Dermis microvascular lymphatic vessel endothelial cell (primary cell): ENCODE data around the gene OR4D9. TPM values are rescaled to one million over a fixed set of nuclear protein-coding genes. Genes with fewer than 3 reads are reported as not detected.

Experiments used
- DNase-seq, 2 donors: peaks; one replicate each; pipeline versions ENCODE4 v3.0.0 to v3.0.0-alpha.2; 2010; ENCODE audit warnings: low read depth in 2 of 2
- total RNA-seq: library from RNA; depleted of rRNA; stranded (reverse); fragments of >200 nt; gene quantifications from 2 replicates; pipeline ENCODE4 v1.2.1, GENCODE V29; 2014

Gene OR4D9
- total RNA-seq, 1 donor from 2014 or later: not detected

DNA sequence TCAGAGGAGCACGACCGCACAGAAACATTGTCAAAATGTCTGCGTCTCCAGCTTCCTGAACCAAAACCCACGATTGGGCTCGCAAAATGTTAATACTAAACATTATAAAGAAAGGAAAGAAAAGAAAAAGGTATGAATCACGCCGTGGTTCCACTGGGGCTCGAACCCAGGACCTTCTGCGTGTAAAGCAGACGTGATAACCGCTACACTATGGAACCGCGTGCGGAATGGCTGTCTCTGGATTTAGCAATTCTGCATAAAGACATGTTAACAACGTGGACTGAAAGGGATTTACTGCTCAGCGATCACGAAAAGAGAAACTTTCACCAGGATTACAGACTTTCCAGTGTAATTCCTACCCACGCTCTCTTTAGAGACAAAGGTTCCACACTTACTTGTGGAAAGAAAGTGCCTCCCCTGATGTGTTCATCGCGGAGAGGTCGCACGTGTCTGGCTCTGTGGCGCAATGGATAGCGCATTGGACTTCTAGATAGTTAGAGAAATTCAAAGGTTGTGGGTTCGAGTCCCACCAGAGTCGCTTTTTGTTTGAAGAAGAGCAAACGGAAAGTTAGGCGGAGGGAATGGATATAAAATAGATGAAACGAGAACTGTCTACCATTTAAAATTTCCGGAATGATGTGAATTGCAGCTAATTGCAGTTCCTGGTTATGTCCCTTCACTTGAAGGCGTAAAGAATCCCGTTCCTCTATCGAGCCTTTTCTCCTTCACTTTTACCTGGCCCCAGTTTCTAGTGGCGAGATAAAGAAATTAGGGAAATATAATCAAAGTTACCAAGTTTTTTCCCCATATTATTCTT lies 39.7 kb downstream of the OR4D9 start:
- peak; percentile 87 to 90 for DNase-seq

GRCh38 chr11:59551659-59552521 lies 40.6 kb downstream of the OR4D9 start:
- peak in 1 of 2 donors; percentile 72 for DNase-seq

GRCh38 chr11:59552844-59553243 lies 41.5 kb downstream of the OR4D9 start:
- no peak for DNase-seq

GRCh38 chr11:59553323-59553722 lies 42.0 kb downstream of the OR4D9 start:
- DNase-seq: no peak

GRCh38 chr11:59555601-59556114 lies 44.3 kb downstream of the OR4D9 start:
- DNase-seq: no peak

- DNase-seq: peak in 1 of 2 donors; percentile 71
Observed at GRCh38 chr11:59556115-59556916, 45.0 kb downstream of the OR4D9 start.

DNA sequence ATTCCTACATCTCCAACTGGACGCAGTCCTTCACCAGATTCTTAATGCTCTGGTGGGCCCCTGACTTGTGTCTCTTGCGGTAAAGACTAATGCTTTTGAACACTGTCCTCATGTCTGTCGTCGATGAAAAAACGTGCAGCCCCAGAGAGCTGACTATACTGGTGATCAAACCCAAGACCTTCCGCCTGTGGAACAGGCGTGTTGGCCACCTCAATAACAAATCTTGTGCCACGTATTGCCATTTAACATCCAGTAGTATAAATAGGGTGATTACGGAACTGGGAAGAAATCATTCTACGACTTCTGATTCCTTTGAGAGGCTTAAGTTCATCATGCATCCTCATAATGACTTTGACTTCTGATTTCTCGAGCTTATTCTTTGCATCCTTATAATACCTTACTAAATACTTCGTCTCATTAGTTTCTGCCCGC lies 45.6 kb downstream of the OR4D9 start:
- peak in 1 of 2 donors; percentile 52 for DNase-seq

DNA sequence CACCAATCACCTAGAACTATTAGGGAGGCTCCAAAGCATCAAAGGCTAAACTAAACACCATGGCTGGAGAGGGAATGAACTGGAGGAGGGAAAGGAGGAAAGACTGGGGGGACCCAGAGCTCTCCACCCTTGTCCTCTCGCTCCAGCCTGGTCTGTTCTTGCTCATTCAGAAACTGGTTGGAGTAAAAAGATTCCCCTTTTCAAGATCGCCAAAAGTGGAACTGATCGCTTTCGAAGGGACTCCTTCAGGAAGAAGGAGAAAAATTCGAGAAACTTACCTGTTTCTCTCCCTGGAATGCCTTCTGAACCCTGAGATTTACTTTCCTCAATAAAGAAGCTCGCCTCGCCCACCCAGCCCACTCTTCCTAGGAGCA lies 46.9 kb downstream of the OR4D9 start:
- DNase-seq: no peak

DNA sequence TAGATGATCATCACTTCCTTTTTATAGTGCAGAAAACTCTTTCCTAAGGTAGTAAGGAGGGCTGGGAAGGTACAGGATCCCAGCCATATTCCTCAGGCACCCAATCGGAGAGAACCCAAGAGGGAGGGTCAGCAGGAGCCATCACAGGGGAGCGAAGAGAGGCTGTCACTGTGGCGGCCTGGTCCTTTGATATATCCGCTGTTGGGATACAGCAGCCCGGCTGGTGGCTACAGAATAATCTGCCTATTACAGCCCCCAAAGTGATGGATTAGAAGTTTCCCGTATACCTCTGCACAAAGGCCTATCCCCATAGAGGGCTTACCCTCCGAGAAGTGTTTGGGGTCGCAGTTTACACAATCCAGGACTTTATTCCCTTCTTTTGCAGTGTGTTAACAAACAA lies 48.5 kb downstream of the OR4D9 start:
- no peak for DNase-seq

- peak in 1 of 2 donors; percentile 81 for DNase-seq
Observed at GRCh38 chr11:59560290-59560701, 49.0 kb downstream of the OR4D9 start.

- peak in 1 of 2 donors; percentile 91 for DNase-seq
Observed at GRCh38 chr11:59560702-59561473, 49.5 kb downstream of the OR4D9 start.

- no peak for DNase-seq
Observed at GRCh38 chr11:59562292-59562691, 51.0 kb downstream of the OR4D9 start.

Other genes starting within 250 kb of the OR4D9 start
- gene OR5AN1, start 152.6 kb upstream of the OR4D9 start, total RNA-seq: not detected in 2 replicates
- not detected in 2 replicates for gene OR5A2, start 85.1 kb upstream of the OR4D9 start, total RNA-seq
- not detected in 2 replicates for gene OR5A1, start 75.1 kb upstream of the OR4D9 start, total RNA-seq
- gene OR4D6, start 54.6 kb upstream of the OR4D9 start, total RNA-seq: not detected in 2 replicates
- gene OR4D10, start 38.2 kb upstream of the OR4D9 start, total RNA-seq: not detected in 2 replicates
- not detected in 2 replicates for gene OR4D11, start 8.0 kb upstream of the OR4D9 start, total RNA-seq
- gene OSBP, start 104.2 kb downstream of the OR4D9 start, total RNA-seq: 37.1 and 62.6 TPM in 2 replicates
- 4.2 and 10.1 TPM in 2 replicates for gene PATL1, start 157.5 kb downstream of the OR4D9 start, total RNA-seq
- not detected in 2 replicates for gene OR10V1, start 202.3 kb downstream of the OR4D9 start, total RNA-seq
- gene STX3, start 243.8 kb downstream of the OR4D9 start, total RNA-seq: 62.4 and 102 TPM in 2 replicates